GM12878 (cell line): ENCODE results near the gene BCKDHB. TPM values are rescaled to one million over a fixed set of nuclear protein-coding genes. Genes with fewer than 3 reads are reported as not detected.

Source experiments
- CHD1 ChIP-seq: IDR thresholded peaks from 2 replicates; pipeline ENCODE4 v1.6.1; 2012; ENCODE audit warnings: low read depth, low read length, improper control_type of control experiment
- E2F8 ChIP-seq: fragments of 450-650 bp; IDR thresholded peaks from 2 replicates; pipeline ENCODE4 v1.6.1; 2018; ENCODE audit warnings: mild to moderate bottlenecking, low read depth, moderate library complexity; ENCODE audit not compliant: partially characterized antibody
- GABPA ChIP-seq: IDR thresholded peaks from 2 replicates; pipeline ENCODE4 v1.6.1; 2014; ENCODE audit warnings: antibody characterized with exemption, low read depth, mild to moderate bottlenecking, inconsistent platforms
- HDGF ChIP-seq: fragments of 450-650 bp; IDR thresholded peaks from 2 replicates; pipeline ENCODE4 v1.6.1; 2016; ENCODE audit warnings: antibody characterized with exemption
- IKZF2 ChIP-seq, 2 experiments: fragments of 450-650 bp; IDR thresholded peaks; 2 replicates each; pipeline ENCODE4 v1.6.1; 2017; ENCODE audit warnings: mild to moderate bottlenecking in 2 of 2, moderate library complexity in 2 of 2
- TARDBP ChIP-seq: IDR thresholded peaks from 2 replicates; pipeline ENCODE4 v1.6.1; 2016; ENCODE audit warnings: borderline replicate concordance
- TCF3 ChIP-seq: IDR thresholded peaks from 2 replicates; pipeline ENCODE4 v1.6.1; 2012; ENCODE audit warnings: low read depth, mild to moderate bottlenecking, low read length, borderline replicate concordance; ENCODE audit not compliant: insufficient read depth
- polyA plus RNA-seq, 11 experiments: library from polyadenylated mRNA; depleted of rRNA in 4 of 11; unstranded in 6 of 11; stranded (reverse) in 5 of 11; fragments of >200 nt; fragmentation: Nextera tagmentation in 4 of 11; fragmentation: Illumina TruSeq in 1 of 11; extraction: Ambion mirVana in 4 of 11; extraction: Trizol in 1 of 11; gene quantifications; 1 replicate in 1 of 11; 2 replicates in 10 of 11; pipeline versions ENCODE4 v1.2.1 to v1.2.3, GENCODE V29; 2011 to 2016; ENCODE audit warnings: inconsistent platforms in 2 of 11, missing spikeins in 2 of 11, low read depth in 1 of 11
- total RNA-seq, 4 experiments: library from RNA; depleted of rRNA in 3 of 4; stranded (reverse); fragments of >200 nt in 3 of 4; fragmentation: Illumina TruSeq in 1 of 4; extraction: Trizol in 1 of 4; gene quantifications; 2 replicates each; pipeline versions ENCODE4 v1.2.1 to v1.2.3, GENCODE V29; 2013 to 2021
- TF ChIP-seq, protein P1 (sequence below): fragments of 450-650 bp; IDR thresholded peaks from 2 replicates; pipeline ENCODE4 v1.6.1; 2016; ENCODE audit warnings: mild to moderate bottlenecking, moderate library complexity, borderline replicate concordance
- TF ChIP-seq, protein P2 (sequence below): IDR thresholded peaks from 2 replicates; pipeline ENCODE4 v1.6.1; 2012; ENCODE audit warnings: low read length, inconsistent platforms
- TF ChIP-seq, protein P3 (sequence below): IDR thresholded peaks from 2 replicates; pipeline ENCODE4 v1.6.1; 2012; ENCODE audit warnings: low read depth, low read length, improper control_type of control experiment

BCKDHB gene
- total and polyA plus RNA-seq, 10 of the 15 experiments (the other 5 are each of a cell fraction or from before 2014, with no cell fraction given), result 12.9 to 57.1 (median 25.3) TPM

DNA sequence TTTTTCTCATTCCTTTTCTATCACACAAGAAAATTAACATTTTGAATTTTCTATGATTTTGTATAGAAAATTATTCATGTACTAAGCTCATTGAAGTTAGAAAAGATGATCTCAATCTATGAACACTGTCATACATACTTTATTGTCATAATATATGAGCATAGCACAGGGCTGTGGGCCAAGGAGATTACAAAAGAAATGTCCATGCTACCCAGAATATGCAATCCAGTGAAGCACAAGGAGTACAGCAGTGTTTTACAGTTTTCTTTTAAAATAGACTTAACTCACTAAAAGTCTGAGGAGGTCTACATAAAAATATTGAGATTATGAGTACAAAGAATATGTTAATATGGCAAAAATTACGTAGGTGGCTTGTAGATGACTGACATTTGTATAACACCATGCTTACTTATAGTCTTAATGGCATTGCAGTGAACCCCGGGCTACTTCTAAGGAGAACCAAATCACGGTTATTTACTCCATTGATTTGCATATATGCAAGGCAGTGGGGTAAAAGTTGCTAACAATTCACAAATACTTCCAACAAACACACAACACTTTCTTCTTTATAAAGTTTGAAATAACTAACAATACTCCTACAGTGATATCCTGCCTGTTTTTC is 257.1 kb downstream of the BCKDHB start (continued):
- TF ChIP-seq, protein P1, sequence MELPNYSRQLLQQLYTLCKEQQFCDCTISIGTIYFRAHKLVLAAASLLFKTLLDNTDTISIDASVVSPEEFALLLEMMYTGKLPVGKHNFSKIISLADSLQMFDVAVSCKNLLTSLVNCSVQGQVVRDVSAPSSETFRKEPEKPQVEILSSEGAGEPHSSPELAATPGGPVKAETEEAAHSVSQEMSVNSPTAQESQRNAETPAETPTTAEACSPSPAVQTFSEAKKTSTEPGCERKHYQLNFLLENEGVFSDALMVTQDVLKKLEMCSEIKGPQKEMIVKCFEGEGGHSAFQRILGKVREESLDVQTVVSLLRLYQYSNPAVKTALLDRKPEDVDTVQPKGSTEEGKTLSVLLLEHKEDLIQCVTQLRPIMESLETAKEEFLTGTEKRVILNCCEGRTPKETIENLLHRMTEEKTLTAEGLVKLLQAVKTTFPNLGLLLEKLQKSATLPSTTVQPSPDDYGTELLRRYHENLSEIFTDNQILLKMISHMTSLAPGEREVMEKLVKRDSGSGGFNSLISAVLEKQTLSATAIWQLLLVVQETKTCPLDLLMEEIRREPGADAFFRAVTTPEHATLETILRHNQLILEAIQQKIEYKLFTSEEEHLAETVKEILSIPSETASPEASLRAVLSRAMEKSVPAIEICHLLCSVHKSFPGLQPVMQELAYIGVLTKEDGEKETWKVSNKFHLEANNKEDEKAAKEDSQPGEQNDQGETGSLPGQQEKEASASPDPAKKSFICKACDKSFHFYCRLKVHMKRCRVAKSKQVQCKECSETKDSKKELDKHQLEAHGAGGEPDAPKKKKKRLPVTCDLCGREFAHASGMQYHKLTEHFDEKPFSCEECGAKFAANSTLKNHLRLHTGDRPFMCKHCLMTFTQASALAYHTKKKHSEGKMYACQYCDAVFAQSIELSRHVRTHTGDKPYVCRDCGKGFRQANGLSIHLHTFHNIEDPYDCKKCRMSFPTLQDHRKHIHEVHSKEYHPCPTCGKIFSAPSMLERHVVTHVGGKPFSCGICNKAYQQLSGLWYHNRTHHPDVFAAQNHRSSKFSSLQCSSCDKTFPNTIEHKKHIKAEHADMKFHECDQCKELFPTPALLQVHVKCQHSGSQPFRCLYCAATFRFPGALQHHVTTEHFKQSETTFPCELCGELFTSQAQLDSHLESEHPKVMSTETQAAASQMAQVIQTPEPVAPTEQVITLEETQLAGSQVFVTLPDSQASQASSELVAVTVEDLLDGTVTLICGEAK, result no peak
- TF ChIP-seq CHD1 (no peak), GABPA (no peak), TCF3 (no peak), IKZF2 (IDR thresholded peaks at IDR 0.05) (no peak), TARDBP (no peak), E2F8 (no peak), HDGF (no peak)
- TF ChIP-seq, protein P2, sequence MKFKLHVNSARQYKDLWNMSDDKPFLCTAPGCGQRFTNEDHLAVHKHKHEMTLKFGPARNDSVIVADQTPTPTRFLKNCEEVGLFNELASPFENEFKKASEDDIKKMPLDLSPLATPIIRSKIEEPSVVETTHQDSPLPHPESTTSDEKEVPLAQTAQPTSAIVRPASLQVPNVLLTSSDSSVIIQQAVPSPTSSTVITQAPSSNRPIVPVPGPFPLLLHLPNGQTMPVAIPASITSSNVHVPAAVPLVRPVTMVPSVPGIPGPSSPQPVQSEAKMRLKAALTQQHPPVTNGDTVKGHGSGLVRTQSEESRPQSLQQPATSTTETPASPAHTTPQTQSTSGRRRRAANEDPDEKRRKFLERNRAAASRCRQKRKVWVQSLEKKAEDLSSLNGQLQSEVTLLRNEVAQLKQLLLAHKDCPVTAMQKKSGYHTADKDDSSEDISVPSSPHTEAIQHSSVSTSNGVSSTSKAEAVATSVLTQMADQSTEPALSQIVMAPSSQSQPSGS, result no peak
- TF ChIP-seq, protein P3, sequence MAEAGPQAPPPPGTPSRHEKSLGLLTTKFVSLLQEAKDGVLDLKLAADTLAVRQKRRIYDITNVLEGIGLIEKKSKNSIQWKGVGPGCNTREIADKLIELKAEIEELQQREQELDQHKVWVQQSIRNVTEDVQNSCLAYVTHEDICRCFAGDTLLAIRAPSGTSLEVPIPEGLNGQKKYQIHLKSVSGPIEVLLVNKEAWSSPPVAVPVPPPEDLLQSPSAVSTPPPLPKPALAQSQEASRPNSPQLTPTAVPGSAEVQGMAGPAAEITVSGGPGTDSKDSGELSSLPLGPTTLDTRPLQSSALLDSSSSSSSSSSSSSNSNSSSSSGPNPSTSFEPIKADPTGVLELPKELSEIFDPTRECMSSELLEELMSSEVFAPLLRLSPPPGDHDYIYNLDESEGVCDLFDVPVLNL, result no peak
